C4-2B (cell line): Measurements from ENCODE around the gene RHBDL1.

ENCODE experiments used
- H3K27ac ChIP-seq: fragments of 450-650 bp; 2 replicates; pipeline ENCODE4 v1.5.1; 2017
- CTCF ChIP-seq: fragments of 450-650 bp; conservative IDR thresholded peaks from 2 replicates; pipeline ENCODE4 v1.5.1; 2017; ENCODE audit warnings: mild to moderate bottlenecking
- ZFX ChIP-seq: fragments of 450-650 bp; IDR thresholded peaks from 2 replicates; pipeline ENCODE4 v1.6.1; 2017

The RHBDL1 gene

GRCh38 chr16:634051-634670 is 41.3 kb upstream of the RHBDL1 start:
- TF ChIP-seq CTCF, result no peak
- no peak for TF ChIP-seq ZFX
- H3K27ac ChIP-seq, result no peak overlapping the region

GRCh38 chr16:634996-635395 is 40.5 kb upstream of the RHBDL1 start:
- peak overlapping the region; percentile 98 for H3K27ac ChIP-seq
- no peak for TF ChIP-seq CTCF
- TF ChIP-seq ZFX, result no peak

DNA sequence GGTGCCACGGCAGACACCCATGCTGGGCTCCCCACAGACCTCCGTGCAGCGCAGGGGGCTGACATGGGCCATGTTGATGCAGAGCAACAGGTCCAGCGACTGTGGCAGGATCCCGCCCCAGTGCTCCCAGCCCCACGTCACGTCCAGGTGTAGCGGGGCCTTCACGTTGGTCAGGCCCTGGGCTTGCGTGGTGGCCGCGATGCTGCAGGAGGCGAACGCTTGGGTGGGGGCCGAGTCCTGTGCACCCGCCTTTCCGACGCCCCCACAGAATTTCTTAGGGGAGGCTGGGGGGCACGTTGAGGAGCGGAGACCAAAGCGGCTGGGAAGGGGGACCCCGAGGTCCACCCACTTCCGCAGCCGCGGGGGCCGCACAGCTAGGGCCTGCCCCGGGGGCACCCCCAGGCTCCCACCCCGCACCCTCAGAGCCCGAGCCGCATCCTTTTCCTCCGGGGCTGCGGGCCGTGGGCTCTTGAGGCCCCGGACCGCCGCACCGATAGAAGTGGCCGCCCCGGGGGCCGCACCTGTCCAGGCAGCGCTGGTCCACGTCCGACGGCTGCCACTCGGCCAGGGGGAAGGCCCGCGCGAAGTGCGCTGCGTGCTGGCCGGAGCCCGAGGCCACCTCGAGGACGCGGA is 39.8 kb upstream of the RHBDL1 start:
- H3K27ac ChIP-seq, result peak overlapping the region; percentile 98
- TF ChIP-seq CTCF (no peak), ZFX (peak; percentile 89)

DNA sequence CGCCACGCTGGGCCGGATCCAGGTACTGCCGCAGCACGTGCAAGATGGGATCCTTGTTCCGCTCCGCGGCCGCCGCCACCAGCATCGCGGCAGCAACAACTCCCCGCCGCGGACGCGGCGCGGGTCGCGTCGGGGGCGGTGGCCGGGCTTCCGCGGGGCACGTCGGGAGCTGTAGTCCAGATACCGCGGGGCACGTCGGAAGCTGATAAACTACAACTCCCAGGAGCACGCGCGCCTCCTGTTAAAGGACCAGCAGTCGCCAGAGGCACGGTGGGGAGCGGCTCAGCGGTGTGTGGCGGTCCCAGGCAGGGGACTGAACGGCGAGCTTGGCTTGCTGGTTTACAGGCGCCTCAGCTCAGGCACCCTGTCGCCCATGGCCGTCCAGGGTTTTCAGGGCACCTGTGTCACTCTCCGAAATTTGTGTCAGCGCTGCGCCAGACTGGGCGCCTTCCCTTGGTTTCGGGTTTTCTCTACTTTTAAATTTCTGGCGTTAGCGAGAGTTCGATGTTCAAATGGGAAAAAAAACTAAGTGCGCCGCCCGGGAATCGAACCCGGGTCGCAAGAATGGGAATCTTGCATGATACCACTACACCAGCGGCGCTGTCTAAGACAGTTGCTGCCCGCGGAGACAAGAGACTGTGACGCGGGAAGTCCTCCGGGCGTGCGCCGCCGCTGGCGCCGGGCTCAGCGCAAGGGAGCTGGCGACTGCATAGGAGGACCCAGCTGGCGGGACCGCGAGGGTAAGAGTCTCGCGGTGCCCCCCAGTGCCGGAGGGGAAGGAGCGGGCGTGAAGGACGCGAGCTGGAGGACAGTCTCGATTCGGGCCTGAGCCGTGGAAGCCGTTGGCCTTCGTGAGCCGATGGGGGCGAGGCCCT is 39.0 kb upstream of the RHBDL1 start, which contains the start of gene METTL26:
METTL26 (minus strand) TSS at position 100 of the 875 bp plus-strand sequence; CDS start at position 85, 15 bp downstream.
- TF ChIP-seq CTCF (no peak), ZFX (peak; percentile 44)
- H3K27ac ChIP-seq, result peak within 1 kb of the TSS; percentile 98

DNA sequence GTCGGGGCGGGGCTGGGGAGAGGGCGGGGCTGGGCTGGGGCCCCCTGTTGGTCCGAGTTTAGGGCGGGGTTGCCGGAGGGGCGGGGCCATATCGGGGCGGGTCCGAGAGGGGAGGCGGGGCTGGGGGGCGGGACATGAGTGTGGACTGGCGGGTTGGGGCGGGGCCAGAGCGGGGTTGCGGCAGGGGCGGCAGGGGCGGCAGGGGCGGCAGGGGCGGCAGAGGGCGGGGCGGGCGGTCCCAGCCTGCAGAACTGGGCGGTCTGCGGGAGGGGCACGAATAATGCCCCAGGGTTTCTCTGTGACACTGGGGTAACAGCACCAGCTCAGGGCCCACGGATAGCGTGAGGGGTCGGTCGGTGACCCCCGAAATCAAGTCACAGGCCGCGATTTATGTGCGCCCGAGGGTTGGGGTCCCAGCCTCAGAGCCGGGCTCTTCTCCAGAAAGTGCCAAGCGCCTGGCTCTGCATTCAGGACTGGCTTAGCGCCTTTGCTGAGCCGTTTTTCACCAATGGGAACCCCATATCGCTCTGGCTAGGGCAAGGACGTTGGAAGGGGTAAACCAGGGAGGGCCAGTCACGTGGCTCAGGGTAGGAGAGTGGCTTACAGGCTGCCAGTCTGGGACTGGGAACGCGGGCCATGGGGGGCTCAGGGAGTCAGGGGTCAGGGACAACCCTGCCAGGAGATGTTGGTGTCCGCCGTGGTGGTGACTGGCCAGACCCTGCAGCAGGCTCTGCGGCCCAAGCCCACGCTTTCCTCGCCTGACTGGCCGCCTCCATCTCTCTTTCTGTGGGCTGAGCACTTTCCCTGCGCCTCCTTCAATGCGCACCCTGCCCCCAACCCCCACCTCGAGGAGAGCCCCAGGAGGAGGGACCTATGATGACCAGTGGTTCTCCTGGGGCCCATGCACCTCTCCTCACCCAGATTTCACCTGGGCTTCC is 38.1 kb upstream of the RHBDL1 start:
- H3K27ac ChIP-seq, result peak overlapping the region; percentile 98
- TF ChIP-seq CTCF (no peak), ZFX (no peak)

DNA sequence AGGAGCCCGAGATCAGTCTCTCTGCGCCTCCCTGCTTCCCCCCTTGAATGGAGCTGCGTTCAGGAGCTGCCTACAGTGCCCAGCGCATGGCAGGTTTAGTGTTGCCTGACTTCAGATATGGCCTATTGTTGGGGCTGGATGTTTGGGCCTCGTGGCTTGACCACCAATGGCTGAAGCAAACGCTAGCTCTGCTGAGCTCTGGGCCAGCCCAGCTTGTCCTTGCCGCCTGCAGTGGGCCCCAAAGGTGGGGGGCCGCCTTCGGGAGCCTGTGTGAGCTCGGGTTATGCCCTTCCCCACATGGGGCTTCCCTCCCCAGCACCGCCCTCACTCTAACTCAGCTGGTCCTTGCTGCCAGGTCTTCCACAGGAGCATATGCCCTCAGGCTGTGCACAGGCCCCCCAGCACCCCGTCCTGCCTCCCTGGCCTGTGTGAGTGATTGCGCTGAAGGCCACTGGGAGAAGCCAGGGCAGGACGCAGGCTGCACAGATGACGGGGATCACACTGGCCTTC is 37.4 kb upstream of the RHBDL1 start:
- H3K27ac ChIP-seq, result peak overlapping the region; percentile 98; the same call in 1 of the 2 replicates
- TF ChIP-seq ZFX (no peak), CTCF (no peak)
